Aorta (tissue), 5 donors: Measurements from ENCODE around the gene TFCP2. TPM values are rescaled to one million over a fixed set of nuclear protein-coding genes. Genes with fewer than 3 reads are reported as not detected.

Experiments
- ATAC-seq: fragments of 200-7000 bp; cut with Tn5 transposase; one replicate; pipeline ENCODE4 v1.9.1; 2022; ENCODE audit warnings: moderate library complexity; ENCODE audit not compliant: low FRiP score
- DNase-seq, 2 donors: peaks; one replicate each; pipeline ENCODE4 v3.0.0-alpha.2; 2020
- H3K27ac ChIP-seq, 2 donors: one replicate each; pipeline ENCODE4 v1.5.1; 2013; ENCODE audit warnings: low read length in 2 of 2, mild to moderate bottlenecking in 2 of 2, moderate library complexity in 2 of 2, control low read depth in 1 of 2, inconsistent platforms in 1 of 2, low read depth in 1 of 2
- H3K27me3 ChIP-seq, 2 donors: one replicate each; pipeline ENCODE4 v1.6.1; 2013; ENCODE audit warnings: control low read depth in 1 of 2, low read length in 1 of 2, mild to moderate bottlenecking in 1 of 2, moderate library complexity in 1 of 2; ENCODE audit not compliant: insufficient read depth in 2 of 2, control insufficient read depth in 1 of 2
- H3K36me3 ChIP-seq, 2 donors: one replicate each; pipeline ENCODE4 v1.6.1; 2013; ENCODE audit warnings: control low read depth in 1 of 2, low read length in 1 of 2, mild to moderate bottlenecking in 1 of 2; ENCODE audit not compliant: insufficient read depth in 2 of 2, control insufficient read depth in 1 of 2
- H3K4me1 ChIP-seq, 2 donors: one replicate each; pipeline ENCODE4 v1.6.1; 2013; ENCODE audit warnings: low read length in 2 of 2, control low read depth in 1 of 2, mild to moderate bottlenecking in 1 of 2, moderate library complexity in 1 of 2; ENCODE audit not compliant: insufficient read depth in 2 of 2, control insufficient read depth in 1 of 2
- H3K4me3 ChIP-seq, 2 donors: one replicate each; pipeline ENCODE4 v1.5.1; 2013; ENCODE audit warnings: low read length in 2 of 2, control low read depth in 1 of 2, mild to moderate bottlenecking in 1 of 2
- H3K9me3 ChIP-seq: one replicate; pipeline ENCODE4 v1.6.1; 2013; ENCODE audit warnings: mild to moderate bottlenecking, low read length; ENCODE audit not compliant: control insufficient read depth
- WGBS, 2 donors: extraction: QIAGEN DNeasy Blood & Tissue Kit; methylation state at CpG; one replicate each; pipeline ENCODE4 v1.1.7; 2013; 5-methylcytosine and 5-hydroxymethylcytosine counted together
- intact Hi-C, 2 donors: fragments of 100-400 bp; cut with DNase I; formaldehyde crosslinking; loops; one replicate each; pipeline versions ENCODE4 v1.14.2 to v1.15.0; 2022
- polyA plus RNA-seq, 2 donors: library from polyadenylated mRNA; stranded (reverse); fragments of 200-250 nt; gene quantifications; one replicate each; pipeline ENCODE4 v1.2.3, GENCODE V29; 2013
- total RNA-seq, 2 donors: library from RNA; stranded (reverse); fragmentation: NEBNext Ultra II Directional; extraction: Animal tissue kit (Norgen Biotek cat#: 25700); gene quantifications; one replicate each; pipeline ENCODE4 v1.2.1, GENCODE V29; 2021
- donor health status: healthy with polysubstance abuse.
- donor health status: Bipolar disorder and iron deficiency.
- donor health status: DM: no; HTN: no; CAD: no.
- donor health status: DM: no; HTN: no; CAD: no.
- donor health status: DM: yes; HTN: yes; CAD: no.

The TFCP2 gene
- total and polyA plus RNA-seq, 4 donors, result 8.9 to 25.4 (median 12.7) TPM

DNA sequence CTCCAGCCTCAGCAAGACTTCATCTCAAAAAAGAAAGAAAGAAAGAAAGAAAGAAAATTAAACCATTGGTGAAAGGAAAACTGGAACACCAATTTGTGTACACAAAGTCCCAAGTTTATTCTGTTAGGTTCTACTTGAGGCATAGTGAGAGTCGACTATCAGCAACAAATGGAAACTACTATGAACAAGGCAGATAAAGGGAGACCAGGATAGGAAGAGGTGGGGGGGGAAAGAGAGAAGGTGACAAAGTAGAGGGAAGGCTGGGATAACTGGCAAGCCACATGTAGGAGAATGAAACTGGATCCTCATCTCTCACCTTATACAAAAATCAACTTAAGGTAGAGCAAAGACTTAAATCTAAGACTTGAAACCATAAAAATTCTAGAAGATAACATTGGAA lies 25.6 kb downstream of the TFCP2 start:
- intact Hi-C loops, result no loop called here
- Histone ChIP-seq H3K27ac (no peak overlapping the region), H3K4me3 (no peak overlapping the region), H3K9me3 (no peaks in the 10 kb centered on the region), H3K36me3 (no peaks in the 10 kb centered on the region), H3K27me3 (no peaks in the 10 kb centered on the region), H3K4me1 (no peaks in the 10 kb centered on the region)
- WGBS, 2 donors, result 72 to 73% methylated on average over 1 of the region's 1 CpG
- DNase-seq (no peak), ATAC-seq (no peak)

- H3K27ac ChIP-seq, result no peak overlapping the region
- intact Hi-C loops, result no loop called here
- no peaks in the 10 kb centered on the region for H3K4me1 ChIP-seq
- DNase-seq (no peak), ATAC-seq (no peak)
- no peaks in the 10 kb centered on the region for H3K36me3 ChIP-seq
- no peaks in the 10 kb centered on the region for H3K27me3 ChIP-seq
- no peaks in the 10 kb centered on the region for H3K9me3 ChIP-seq
- no peak overlapping the region for H3K4me3 ChIP-seq
- WGBS, 2 donors, result 97 to 99% methylated on average over 3 of the region's 3 CpGs
Observed at GRCh38 chr12:51139292-51139844, 33.6 kb downstream of the TFCP2 start.

DNA sequence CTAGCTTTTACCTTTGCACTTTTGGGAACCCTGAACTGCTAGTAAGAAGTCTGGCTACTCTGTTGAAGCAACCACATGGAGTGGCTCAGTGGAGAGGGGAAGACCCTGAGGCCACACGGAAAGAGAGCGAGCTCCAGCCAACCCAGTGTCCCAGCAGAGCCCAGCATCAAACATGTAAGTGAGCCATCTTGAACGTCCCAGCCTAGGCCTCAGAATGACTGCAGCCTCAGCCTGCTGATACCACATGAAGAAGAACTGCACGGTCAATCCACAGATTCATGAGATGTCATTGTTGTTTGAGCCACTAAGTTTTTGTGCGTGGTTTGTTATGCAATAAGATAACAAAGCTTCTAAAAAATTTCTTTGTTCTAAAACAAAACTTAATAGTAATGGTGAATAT lies 40.2 kb downstream of the TFCP2 start:
- Histone ChIP-seq H3K27me3 (no peaks in the 10 kb centered on the region), H3K27ac (no peak overlapping the region), H3K4me3 (no peak overlapping the region), H3K4me1 (no peaks in the 10 kb centered on the region), H3K9me3 (no peaks in the 10 kb centered on the region), H3K36me3 (no peaks in the 10 kb centered on the region)
- WGBS, 2 donors, result 87 to 89% methylated on average over 5 of the region's 5 CpGs
- intact Hi-C loops, result no loop called here
- ATAC-seq, result no peak
- no peak for DNase-seq

GRCh38 chr12:51131745-51132521 lies 41.0 kb downstream of the TFCP2 start:
- ATAC-seq (no peak), DNase-seq (no peak)
- Histone ChIP-seq H3K36me3 (no peaks in the 10 kb centered on the region), H3K4me1 (no peaks in the 10 kb centered on the region), H3K27me3 (no peaks in the 10 kb centered on the region), H3K27ac (no peak overlapping the region), H3K9me3 (no peaks in the 10 kb centered on the region), H3K4me3 (no peak overlapping the region)
- WGBS, 2 donors, result 92 to 94% methylated on average over 5 of the region's 5 CpGs
- intact Hi-C loops, result no loop called here

GRCh38 chr12:51128919-51129318 lies 44.0 kb downstream of the TFCP2 start:
- Histone ChIP-seq H3K27me3 (no peaks in the 10 kb centered on the region), H3K4me1 (no peaks in the 10 kb centered on the region), H3K36me3 (peaks cover 0 to 4% of the 10 kb centered on the region in 2 donors), H3K27ac (no peak overlapping the region), H3K9me3 (no peaks in the 10 kb centered on the region), H3K4me3 (no peak overlapping the region)
- intact Hi-C loops, result no loop called here
- DNase-seq (no peak), ATAC-seq (no peak)
- 82 to 87% methylated on average over 3 of the region's 3 CpGs for WGBS, 2 donors

- no peak for ATAC-seq
- Histone ChIP-seq H3K27ac (no peak overlapping the region), H3K9me3 (no peaks in the 10 kb centered on the region), H3K4me3 (no peak overlapping the region), H3K4me1 (no peaks in the 10 kb centered on the region), H3K27me3 (no peaks in the 10 kb centered on the region), H3K36me3 (peaks cover 0 to 4% of the 10 kb centered on the region in 2 donors)
- DNase-seq, result no peak
- intact Hi-C loops, result no loop called here
- WGBS, 2 donors, result 85 to 92% methylated on average over 2 of the region's 2 CpGs
Observed at GRCh38 chr12:51127050-51127729, 45.7 kb downstream of the TFCP2 start.

DNA sequence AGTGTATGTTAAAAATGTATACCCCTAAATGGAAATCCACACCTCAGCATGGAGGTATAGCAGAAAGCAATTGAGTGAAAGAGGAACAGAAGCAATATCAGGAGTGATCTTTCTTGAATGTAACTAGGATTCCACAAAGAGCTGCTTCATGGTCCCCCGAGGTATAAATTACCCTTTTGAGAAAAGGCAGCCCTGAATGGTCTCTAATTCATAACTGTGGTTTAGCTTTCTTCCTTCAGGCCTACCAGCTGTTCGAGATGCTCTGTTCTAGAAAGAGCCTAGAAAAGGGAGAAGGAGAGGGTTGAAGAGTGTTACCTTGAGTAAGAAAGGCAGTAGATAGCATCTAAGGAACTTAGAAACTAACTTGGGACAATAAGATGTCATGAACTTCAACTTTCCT lies 46.6 kb downstream of the TFCP2 start:
- no peak for DNase-seq
- WGBS, 2 donors, result 95% methylated on average over 2 of the region's 2 CpGs
- Histone ChIP-seq H3K27me3 (no peaks in the 10 kb centered on the region), H3K4me3 (no peak overlapping the region), H3K27ac (no peak overlapping the region), H3K9me3 (no peaks in the 10 kb centered on the region), H3K36me3 (peaks cover 0 to 4% of the 10 kb centered on the region in 2 donors), H3K4me1 (no peaks in the 10 kb centered on the region)
- intact Hi-C loops, result no loop called here
- no peak for ATAC-seq

GRCh38 chr12:51124504-51124903 lies 48.4 kb downstream of the TFCP2 start:
- Histone ChIP-seq H3K9me3 (no peaks in the 10 kb centered on the region), H3K36me3 (peaks cover 0 to 4% of the 10 kb centered on the region in 2 donors), H3K4me3 (no peak overlapping the region), H3K27ac (no peak overlapping the region), H3K27me3 (no peaks in the 10 kb centered on the region), H3K4me1 (no peaks in the 10 kb centered on the region)
- DNase-seq (no peak), ATAC-seq (no peak)
- 97 to 98% methylated on average over 14 of the region's 14 CpGs for WGBS, 2 donors
- intact Hi-C loops, result no loop called here

DNA sequence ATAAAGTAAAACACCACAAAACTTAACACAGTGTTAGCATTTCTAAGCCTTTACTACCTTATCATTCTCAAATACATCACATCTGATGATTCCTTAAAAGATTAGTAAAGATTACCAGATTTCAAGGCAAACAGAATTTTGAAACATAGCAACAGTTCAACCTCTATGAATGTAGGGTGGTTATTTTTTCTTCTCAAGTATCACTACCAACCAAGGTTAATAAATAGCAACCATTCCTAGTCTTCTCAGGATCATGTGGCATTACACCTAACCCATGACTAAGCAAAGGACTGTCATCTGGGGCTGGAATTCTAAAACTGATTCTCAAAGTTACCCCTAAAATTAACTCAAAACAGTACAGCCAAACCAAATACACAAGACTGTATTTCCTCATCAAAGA lies 50.1 kb downstream of the TFCP2 start:
- Histone ChIP-seq H3K36me3 (peaks cover 0 to 4% of the 10 kb centered on the region in 2 donors), H3K4me3 (no peak overlapping the region), H3K27ac (no peak overlapping the region), H3K4me1 (no peaks in the 10 kb centered on the region), H3K27me3 (no peaks in the 10 kb centered on the region), H3K9me3 (no peaks in the 10 kb centered on the region)
- ATAC-seq (no peak), DNase-seq (no peak)
- intact Hi-C loops, result no loop called here
